DOHH2 (cell line): ENCODE measurements around the gene LRMDA.

Experiments
- CTCF ChIP-seq: fragments of 200-600 bp; sonication (generic); IDR thresholded peaks from one replicate; pipeline ENCODE4 v1.5.1; 2014; ENCODE audit warnings: antibody characterized with exemption, mild to moderate bottlenecking, low read depth, low read length; ENCODE audit not compliant: poor library complexity, severe bottlenecking
- EZH2phosphoT487 ChIP-seq: fragments of 200-600 bp; sonication (generic); IDR thresholded peaks from 2 replicates; pipeline ENCODE4 v1.6.1; 2017; ENCODE audit warnings: borderline replicate concordance, mild to moderate bottlenecking, antibody characterized with exemption, low read length, moderate library complexity, mixed read lengths

- no peak for TF ChIP-seq CTCF
- no peak for TF ChIP-seq EZH2phosphoT487
Measured at GRCh38 chr10:75386128-75386527, 45.3 kb upstream of the LRMDA start.
